Heart left ventricle (tissue), 16 donors: ENCODE measurements around the gene HIPK1. TPM values are rescaled to one million over a fixed set of nuclear protein-coding genes. Genes with fewer than 3 reads are reported as not detected.

Experiments
- ATAC-seq, 4 donors: fragments of 200-7000 bp; cut with Tn5 transposase; one replicate each; pipeline ENCODE4 v1.9.1; 2020 to 2022; ENCODE audit warnings: moderate library complexity in 4 of 4, mild to moderate bottlenecking in 3 of 4, moderate number of reproducible peaks in 1 of 4
- DNase-seq, 5 donors: peaks; one replicate each; pipeline ENCODE4 v3.0.0-alpha.2; 2020
- H3K27ac ChIP-seq, 12 donors: fragments of 200-600 bp; sonication (generic) in 4 of 12; one replicate each; pipeline versions ENCODE4 v1.5.0 to v1.8.0; 2016 to 2022; ENCODE audit warnings: mild to moderate bottlenecking in 2 of 12
- H3K27me3 ChIP-seq, 9 donors: fragments of 200-600 bp; sonication (generic) in 2 of 9; one replicate each; pipeline versions ENCODE4 v1.5.1 to v1.8.0; 2016 to 2022; ENCODE audit warnings: mild to moderate bottlenecking in 3 of 9
- H3K36me3 ChIP-seq, 9 donors: fragments of 200-600 bp; sonication (generic) in 2 of 9; one replicate each; pipeline versions ENCODE4 v1.5.0 to v1.8.0; 2018 to 2022; ENCODE audit warnings: mild to moderate bottlenecking in 2 of 9
- H3K4me1 ChIP-seq, 12 donors: fragments of 200-600 bp; sonication (generic) in 4 of 12; one replicate each; pipeline versions ENCODE4 v1.5.0 to v1.8.0; 2016 to 2022; ENCODE audit warnings: mild to moderate bottlenecking in 3 of 12
- H3K4me3 ChIP-seq, 12 donors: fragments of 200-600 bp; sonication (generic) in 4 of 12; one replicate each; pipeline versions ENCODE4 v1.5.0 to v1.8.0; 2017 to 2022; ENCODE audit warnings: mild to moderate bottlenecking in 9 of 12, moderate library complexity in 4 of 12
- H3K9me3 ChIP-seq, 12 donors: fragments of 200-600 bp; sonication (generic) in 4 of 12; one replicate each; pipeline versions ENCODE4 v1.5.0 to v1.8.0; 2016 to 2022; ENCODE audit warnings: mild to moderate bottlenecking in 1 of 12
- POLR2A ChIP-seq, 2 donors: fragments of 450-650 bp; IDR thresholded peaks; one replicate each; pipeline ENCODE4 v1.6.1; 2017; ENCODE audit warnings: antibody characterized with exemption in 2 of 2, mild to moderate bottlenecking in 2 of 2, moderate library complexity in 2 of 2
- WGBS, 4 donors: extraction: QIAGEN DNeasy Blood & Tissue Kit in 2 of 4; methylation state at CpG; one replicate each; pipeline versions ENCODE4 v1.1.5 to v1.1.7; 2013 to 2018; 5-methylcytosine and 5-hydroxymethylcytosine counted together
- intact Hi-C, 10 donors: fragments of 100-400 bp; cut with DNase I; formaldehyde crosslinking; loops; one replicate each; pipeline versions ENCODE4 v1.11.1 to v1.14.2; 2022
- polyA plus RNA-seq, 2 donors: library from polyadenylated mRNA; stranded (reverse); fragments of 200-250 nt; gene quantifications; one replicate each; pipeline ENCODE4 v1.2.3, GENCODE V29; 2013
- total RNA-seq, 9 donors: library from RNA; depleted of rRNA in 2 of 9; stranded (reverse); fragments of >200 nt in 2 of 9; fragmentation: NEBNext Ultra II Directional in 3 of 9; extraction: Animal tissue kit (Norgen Biotek cat#: 25700) in 3 of 9; gene quantifications; one replicate each; pipeline versions ENCODE4 v1.1.0 to v1.2.4, GENCODE V29; 2016 to 2023
- TF ChIP-seq, protein P1 (sequence below), 12 donors: fragments of 200-600 bp; sonication (generic) in 4 of 12; IDR thresholded peaks; one replicate each; pipeline versions ENCODE4 v1.5.0 to v1.8.0; 2018 to 2022; ENCODE audit warnings: antibody characterized with exemption in 12 of 12, mild to moderate bottlenecking in 5 of 12
- donor health status: ischemic (EF 13 %, LVEDD 7.1; RV severe dilation, severe dysfunction).
- donor health status: healthy with polysubstance abuse.
- donor health status: DM: no; HTN: yes; CAD: no.
- donor health status: DM: no; HTN: no; CAD: no.
- donor health status: ischemic (EF 25% LVEDD 6.9; RV normal size, moderate dysfunction).
- donor health status: ischemic (EF 25% LVEDD 5.7; RV mildly dilated, moderate dysfunction).
- donor health status: healthy.
- donor health status: DM: yes; HTN: yes; CAD: no.
- donor health status: ischemic (EF 35%, LVEDD 5.7; RV mildly dilated, moderate dysfunction).
- donor health status: nonischemic (EF 11% LVEDD 7.7; RV severe dilation, severe dysfunction).
- donor health status: DM: yes; HTN: yes; CAD: no.
- donor health status: PGD.
- donor health status: ischemic (EF 29% LVEDD 5.4; RV normal size, mild dysfunction).
- donor health status: nonischemic (EF 23%, LVEDD 6.1; RV moderate dilation, normal function).

Gene HIPK1
- total and polyA plus RNA-seq, 11 donors = 7.0 to 102 (median 52.4) TPM

DNA sequence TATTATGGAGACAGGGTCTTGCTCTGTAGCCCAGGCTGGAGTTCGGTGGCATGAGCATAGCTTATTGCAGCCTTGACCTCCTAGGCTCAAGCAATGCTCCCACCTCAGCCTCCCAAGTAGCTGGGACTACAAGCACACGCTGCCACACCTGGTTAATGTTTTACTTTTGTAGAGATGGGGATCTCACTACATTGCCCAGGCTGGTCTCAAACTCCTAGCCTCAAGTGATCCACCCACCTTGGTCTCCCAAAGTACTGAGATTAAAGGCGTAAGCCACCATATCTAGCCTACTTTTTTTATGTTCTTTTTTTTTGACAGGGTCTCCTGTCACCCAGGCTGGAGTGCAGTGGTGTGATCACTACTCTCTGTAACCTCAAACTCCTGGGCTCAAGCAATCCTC lies 35.9 kb upstream of the HIPK1 start:
- no peaks in the 10 kb centered on the region for H3K4me1 ChIP-seq
- ATAC-seq (no peak), DNase-seq (no peak)
- TF ChIP-seq POLR2A (IDR thresholded peaks at IDR 0.05) = no peak
- TF ChIP-seq, protein P1, sequence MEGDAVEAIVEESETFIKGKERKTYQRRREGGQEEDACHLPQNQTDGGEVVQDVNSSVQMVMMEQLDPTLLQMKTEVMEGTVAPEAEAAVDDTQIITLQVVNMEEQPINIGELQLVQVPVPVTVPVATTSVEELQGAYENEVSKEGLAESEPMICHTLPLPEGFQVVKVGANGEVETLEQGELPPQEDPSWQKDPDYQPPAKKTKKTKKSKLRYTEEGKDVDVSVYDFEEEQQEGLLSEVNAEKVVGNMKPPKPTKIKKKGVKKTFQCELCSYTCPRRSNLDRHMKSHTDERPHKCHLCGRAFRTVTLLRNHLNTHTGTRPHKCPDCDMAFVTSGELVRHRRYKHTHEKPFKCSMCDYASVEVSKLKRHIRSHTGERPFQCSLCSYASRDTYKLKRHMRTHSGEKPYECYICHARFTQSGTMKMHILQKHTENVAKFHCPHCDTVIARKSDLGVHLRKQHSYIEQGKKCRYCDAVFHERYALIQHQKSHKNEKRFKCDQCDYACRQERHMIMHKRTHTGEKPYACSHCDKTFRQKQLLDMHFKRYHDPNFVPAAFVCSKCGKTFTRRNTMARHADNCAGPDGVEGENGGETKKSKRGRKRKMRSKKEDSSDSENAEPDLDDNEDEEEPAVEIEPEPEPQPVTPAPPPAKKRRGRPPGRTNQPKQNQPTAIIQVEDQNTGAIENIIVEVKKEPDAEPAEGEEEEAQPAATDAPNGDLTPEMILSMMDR (IDR thresholded peaks at IDR 0.05) = no peak
- no peaks in the 10 kb centered on the region for H3K9me3 ChIP-seq
- H3K27ac ChIP-seq = no peak overlapping the region
- H3K36me3 ChIP-seq = peaks cover 0 to 46% (median 43%) of the 10 kb centered on the region in 9 donors
- no peaks in the 10 kb centered on the region for H3K27me3 ChIP-seq
- intact Hi-C loops = no loop called here
- no peak overlapping the region for H3K4me3 ChIP-seq
- 95 to 100% (median 98%) methylated on average over 3 of the region's 3 CpGs for WGBS, 4 donors

DNA sequence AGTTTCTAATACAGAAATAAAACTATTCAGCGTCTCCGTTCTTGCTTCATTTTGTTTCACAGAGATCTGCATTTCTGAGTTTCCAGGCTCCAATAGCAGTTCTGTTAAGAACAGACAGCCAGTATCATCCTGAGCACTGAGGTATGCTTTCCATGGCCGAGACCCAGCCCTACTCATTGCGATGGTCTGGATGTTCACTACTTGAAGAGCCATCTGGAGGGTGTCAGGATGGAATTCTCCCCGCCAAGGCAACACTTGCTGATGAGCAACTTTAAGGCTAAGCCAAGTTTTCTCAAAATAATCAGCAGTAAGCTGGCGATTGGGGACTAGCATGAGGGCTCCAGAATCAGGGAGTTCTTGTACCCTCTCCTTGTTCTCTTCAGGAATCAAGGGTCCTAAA lies 34.0 kb upstream of the HIPK1 start:
- no peaks in the 10 kb centered on the region for H3K27me3 ChIP-seq
- DNase-seq (no peak), ATAC-seq (no peak)
- 89 to 94% (median 91%) methylated on average over 6 of the region's 6 CpGs for WGBS, 4 donors
- H3K27ac ChIP-seq = no peak overlapping the region
- H3K4me3 ChIP-seq = no peak overlapping the region
- H3K4me1 ChIP-seq = peaks cover 0 to 5% (median 0%) of the 10 kb centered on the region in 12 donors
- intact Hi-C loops = no loop called here
- no peaks in the 10 kb centered on the region for H3K9me3 ChIP-seq
- no peak for TF ChIP-seq POLR2A (IDR thresholded peaks at IDR 0.05)
- TF ChIP-seq, protein P1 (IDR thresholded peaks at IDR 0.05) = no peak
- peaks cover 0 to 65% (median 61%) of the 10 kb centered on the region in 9 donors for H3K36me3 ChIP-seq

DNA sequence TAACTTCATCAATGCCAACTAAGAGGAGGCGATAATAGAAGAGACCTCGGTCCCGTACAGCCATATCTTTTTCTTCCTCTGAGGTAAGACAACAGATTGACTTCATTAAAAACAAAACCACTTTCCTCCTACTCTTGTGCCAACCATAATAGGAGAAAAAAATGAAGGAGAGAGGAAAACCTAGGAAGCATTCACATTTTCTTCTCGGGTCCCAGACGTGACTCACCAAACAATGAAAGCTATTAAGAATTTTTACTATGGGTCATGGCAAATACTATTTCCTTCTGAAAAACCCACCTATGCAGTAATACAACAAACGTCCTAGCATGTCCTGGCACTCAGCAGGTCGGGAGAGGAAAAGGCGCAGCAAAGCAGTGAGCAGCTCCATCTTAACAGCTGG lies 33.2 kb upstream of the HIPK1 start:
- Histone ChIP-seq H3K27ac (no peak overlapping the region), H3K36me3 (peaks cover 0 to 73% (median 68%) of the 10 kb centered on the region in 9 donors), H3K27me3 (no peaks in the 10 kb centered on the region), H3K4me3 (no peak overlapping the region), H3K4me1 (peaks cover 0 to 5% (median 0%) of the 10 kb centered on the region in 12 donors), H3K9me3 (no peaks in the 10 kb centered on the region)
- DNase-seq (no peak), ATAC-seq (no peak)
- intact Hi-C loops = no loop called here
- TF ChIP-seq, protein P1 (IDR thresholded peaks at IDR 0.05) = no peak
- TF ChIP-seq POLR2A (IDR thresholded peaks at IDR 0.05) = no peak
- WGBS, 4 donors = 90 to 96% (median 92%) methylated on average over 8 of the region's 8 CpGs

DNA sequence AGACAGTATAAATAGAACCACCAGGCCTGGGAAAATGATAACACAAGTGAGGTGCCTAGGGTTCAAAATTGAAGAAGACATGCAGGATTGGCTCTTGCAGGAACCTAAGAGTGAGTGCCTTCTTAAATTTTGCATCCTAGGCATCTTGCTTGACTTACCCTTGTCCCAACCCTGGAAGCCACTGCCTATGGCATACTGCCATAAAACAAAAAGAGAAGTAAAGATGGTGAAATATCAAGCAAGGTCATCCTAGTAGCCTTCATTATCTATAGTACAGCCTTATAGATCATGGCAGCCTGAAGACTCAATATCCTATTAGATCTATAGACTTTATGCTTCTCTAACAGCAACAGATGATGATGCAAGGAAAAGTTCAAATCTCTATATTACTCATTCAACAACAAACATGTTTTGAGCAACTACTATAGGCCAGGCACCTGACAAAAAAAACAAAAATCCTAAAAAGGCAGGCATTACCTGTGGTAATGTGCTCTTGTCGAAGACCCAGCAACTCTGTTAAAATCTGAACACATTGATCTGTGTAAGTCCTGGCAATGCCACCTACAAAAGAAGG lies 30.8 kb upstream of the HIPK1 start:
- 94 to 100% (median 99%) methylated on average over 1 of the region's 1 CpG for WGBS, 4 donors
- H3K4me3 ChIP-seq = no peak overlapping the region
- peaks cover 0 to 19% (median 2%) of the 10 kb centered on the region in 12 donors for H3K4me1 ChIP-seq
- ATAC-seq (peak in 1 of 4 donors; percentile 36), DNase-seq (no peak)
- TF ChIP-seq, protein P1 (IDR thresholded peaks at IDR 0.05) = no peak
- TF ChIP-seq POLR2A (IDR thresholded peaks at IDR 0.05) = no peak
- no peaks in the 10 kb centered on the region for H3K27me3 ChIP-seq
- no peak overlapping the region for H3K27ac ChIP-seq
- intact Hi-C loops = no loop called here
- peaks cover 0 to 89% (median 76%) of the 10 kb centered on the region in 9 donors for H3K36me3 ChIP-seq
- no peaks in the 10 kb centered on the region for H3K9me3 ChIP-seq
